Keratinocyte (primary cell): Measurements from ENCODE around the gene TNFRSF19.

ENCODE experiments used
- EZH2 ChIP-seq: IDR thresholded peaks from one replicate; pipeline ENCODE4 v1.6.1; 2012; ENCODE audit warnings: inconsistent platforms, mild to moderate bottlenecking, low read length, moderate library complexity
- TF ChIP-seq, protein P1 (sequence below), 3 experiments: IDR thresholded peaks in 1 of 3; conservative IDR thresholded peaks in 1 of 3; optimal IDR thresholded peaks in 1 of 3; 2 replicates in 2 of 3; 3 replicates in 1 of 3; pipeline versions ENCODE3 to v1.5.1; 2011; ENCODE audit warnings: low read length in 3 of 3, mild to moderate bottlenecking in 3 of 3, moderate library complexity in 2 of 3, control low read depth in 1 of 3, inconsistent platforms in 1 of 3; ENCODE audit not compliant: insufficient read depth in 2 of 3; ENCODE audit errors: extremely low read depth in 1 of 3

DNA sequence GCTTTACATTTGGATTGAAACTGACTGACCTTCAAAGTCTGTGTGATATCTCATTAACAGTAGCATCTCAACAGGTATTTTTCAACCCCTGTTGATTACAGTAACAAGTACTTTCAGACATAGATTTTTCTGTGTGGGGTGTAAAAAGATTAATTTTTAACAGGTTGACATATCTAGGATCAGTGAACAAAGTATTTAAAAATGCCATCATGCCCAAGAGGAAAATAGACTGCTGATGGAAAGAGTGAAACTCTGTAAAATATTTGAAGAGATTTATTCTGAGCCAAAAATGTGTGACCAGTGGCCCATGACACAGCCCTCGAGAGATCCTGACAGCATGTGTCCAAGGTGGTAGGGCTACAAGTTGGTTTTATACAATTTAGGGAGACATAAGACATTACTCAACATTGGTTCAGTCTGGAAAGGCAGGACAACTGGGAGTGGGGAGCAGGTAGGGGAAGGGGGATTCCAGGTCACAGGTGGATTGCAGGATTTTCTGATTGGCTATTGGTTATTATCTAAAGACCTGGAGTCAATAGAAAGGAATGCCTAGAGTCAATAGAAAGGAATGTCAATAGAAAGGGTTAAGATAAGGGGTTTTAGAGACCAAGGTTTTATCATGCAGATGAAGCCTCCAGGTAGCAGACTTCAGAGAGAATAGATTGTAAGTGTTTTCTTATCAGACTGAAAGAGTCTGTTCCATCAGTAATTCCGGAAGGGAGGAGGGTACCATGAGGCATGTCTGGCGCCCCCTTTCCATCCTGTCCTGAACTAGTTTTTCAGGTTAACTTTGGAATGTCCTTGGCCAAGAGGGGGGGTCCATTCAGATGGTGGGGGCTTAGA, 29.1 kb downstream of the TNFRSF19 start:
- TF ChIP-seq, protein P1, sequence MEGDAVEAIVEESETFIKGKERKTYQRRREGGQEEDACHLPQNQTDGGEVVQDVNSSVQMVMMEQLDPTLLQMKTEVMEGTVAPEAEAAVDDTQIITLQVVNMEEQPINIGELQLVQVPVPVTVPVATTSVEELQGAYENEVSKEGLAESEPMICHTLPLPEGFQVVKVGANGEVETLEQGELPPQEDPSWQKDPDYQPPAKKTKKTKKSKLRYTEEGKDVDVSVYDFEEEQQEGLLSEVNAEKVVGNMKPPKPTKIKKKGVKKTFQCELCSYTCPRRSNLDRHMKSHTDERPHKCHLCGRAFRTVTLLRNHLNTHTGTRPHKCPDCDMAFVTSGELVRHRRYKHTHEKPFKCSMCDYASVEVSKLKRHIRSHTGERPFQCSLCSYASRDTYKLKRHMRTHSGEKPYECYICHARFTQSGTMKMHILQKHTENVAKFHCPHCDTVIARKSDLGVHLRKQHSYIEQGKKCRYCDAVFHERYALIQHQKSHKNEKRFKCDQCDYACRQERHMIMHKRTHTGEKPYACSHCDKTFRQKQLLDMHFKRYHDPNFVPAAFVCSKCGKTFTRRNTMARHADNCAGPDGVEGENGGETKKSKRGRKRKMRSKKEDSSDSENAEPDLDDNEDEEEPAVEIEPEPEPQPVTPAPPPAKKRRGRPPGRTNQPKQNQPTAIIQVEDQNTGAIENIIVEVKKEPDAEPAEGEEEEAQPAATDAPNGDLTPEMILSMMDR (optimal IDR thresholded peaks at IDR 0.05 in 1 of 3, IDR thresholded peaks at IDR 0.05 in 1 of 3, conservative IDR thresholded peaks at IDR 0.05 in 1 of 3; ENCODE audit: extremely low read depth in 1 of 3, insufficient read depth in 2 of 3, low read length in 3 of 3): no peak
- TF ChIP-seq EZH2: no peak
